ENCODE results near the gene MRTFA.
"Not testable (repeated sequence)": the region's sequence is repeated elsewhere in the genome, so short reads cannot be mapped to it uniquely, and the experiment has no call there.

The MRTFA gene

GRCh38 chr22:40554023-40554422 is 82.5 kb downstream of the MRTFA start:
- not testable (repeated sequence) for H3K4me1 ChIP-seq (ENCODE audit: control insufficient read depth, insufficient read depth, low read length, unreplicated experiment); H3K79me2 ChIP-seq (ENCODE audit: control insufficient read depth, insufficient read depth, low read length, unreplicated experiment)

GRCh38 chr22:40553014-40553554 is 83.4 kb downstream of the MRTFA start:
- no peak overlapping the region for H3K27ac ChIP-seq (ENCODE audit: low read depth, low read length)
- no peak overlapping the region for H3K4me3 ChIP-seq (ENCODE audit: low read depth, low read length)

More at GRCh38 chr22:40554023-40554422, 82.5 kb downstream of the MRTFA start:
- H3K36me3 ChIP-seq (ENCODE audit: insufficient read depth, low read length); H3K27me3 ChIP-seq (ENCODE audit: insufficient read depth, low read length); H3K27ac ChIP-seq (ENCODE audit: low read depth, low read length); H2AFZ ChIP-seq (ENCODE audit: low read length, unreplicated experiment); H3K4me3 ChIP-seq (ENCODE audit: low read depth, low read length): not testable (repeated sequence)

GRCh38 chr22:40552070-40552469 is 84.4 kb downstream of the MRTFA start:
- Histone ChIP-seq H3K4me1 (ENCODE audit: control insufficient read depth, insufficient read depth, low read length, unreplicated experiment) (no peaks in the 10 kb centered on the region), H3K27me3 (ENCODE audit: insufficient read depth, low read length) (no peaks in the 10 kb centered on the region), H3K4me3 (ENCODE audit: low read depth, low read length) (no peak overlapping the region), H3K27ac (ENCODE audit: low read depth, low read length) (no peak overlapping the region), H3K36me3 (ENCODE audit: insufficient read depth, low read length) (no peaks in the 10 kb centered on the region), H3K79me2 (ENCODE audit: control insufficient read depth, insufficient read depth, low read length, unreplicated experiment) (no peaks in the 10 kb centered on the region), H2AFZ (ENCODE audit: low read length, unreplicated experiment) (no peak overlapping the region)

More at GRCh38 chr22:40553014-40553554, 83.4 kb downstream of the MRTFA start:
- Histone ChIP-seq H2AFZ (ENCODE audit: low read length, unreplicated experiment) (no peak overlapping the region), H3K79me2 (ENCODE audit: control insufficient read depth, insufficient read depth, low read length, unreplicated experiment) (no peaks in the 10 kb centered on the region), H3K36me3 (ENCODE audit: insufficient read depth, low read length) (no peaks in the 10 kb centered on the region), H3K4me1 (ENCODE audit: control insufficient read depth, insufficient read depth, low read length, unreplicated experiment) (no peaks in the 10 kb centered on the region), H3K27me3 (ENCODE audit: insufficient read depth, low read length) (no peaks in the 10 kb centered on the region)

GRCh38 chr22:40547729-40548143 is 88.8 kb downstream of the MRTFA start:
- Histone ChIP-seq H3K36me3 (ENCODE audit: insufficient read depth, low read length) (no peaks in the 10 kb centered on the region), H3K4me3 (ENCODE audit: low read depth, low read length) (no peak overlapping the region), H3K27me3 (ENCODE audit: insufficient read depth, low read length) (no peaks in the 10 kb centered on the region), H3K79me2 (ENCODE audit: control insufficient read depth, insufficient read depth, low read length, unreplicated experiment) (peaks cover 5% of the 10 kb centered on the region), H3K4me1 (ENCODE audit: control insufficient read depth, insufficient read depth, low read length, unreplicated experiment) (peaks cover 6% of the 10 kb centered on the region), H2AFZ (ENCODE audit: low read length, unreplicated experiment) (no peak overlapping the region), H3K27ac (ENCODE audit: low read depth, low read length) (no peak overlapping the region)

- Histone ChIP-seq H3K27me3 (ENCODE audit: insufficient read depth, low read length) (no peaks in the 10 kb centered on the region), H3K4me1 (ENCODE audit: control insufficient read depth, insufficient read depth, low read length, unreplicated experiment) (peaks cover 10% of the 10 kb centered on the region), H2AFZ (ENCODE audit: low read length, unreplicated experiment) (no peak overlapping the region), H3K79me2 (ENCODE audit: control insufficient read depth, insufficient read depth, low read length, unreplicated experiment) (peaks cover 8% of the 10 kb centered on the region), H3K4me3 (ENCODE audit: low read depth, low read length) (no peak overlapping the region), H3K27ac (ENCODE audit: low read depth, low read length) (no peak overlapping the region), H3K36me3 (ENCODE audit: insufficient read depth, low read length) (no peaks in the 10 kb centered on the region)
Measured at GRCh38 chr22:40544758-40545157, 91.8 kb downstream of the MRTFA start.

- no peaks in the 10 kb centered on the region for H3K27me3 ChIP-seq (ENCODE audit: insufficient read depth, low read length)
- no peak overlapping the region for H2AFZ ChIP-seq (ENCODE audit: low read length, unreplicated experiment)
- H3K4me1 ChIP-seq (ENCODE audit: control insufficient read depth, insufficient read depth, low read length, unreplicated experiment): peaks cover 10% of the 10 kb centered on the region
- peaks cover 8% of the 10 kb centered on the region for H3K79me2 ChIP-seq (ENCODE audit: control insufficient read depth, insufficient read depth, low read length, unreplicated experiment)
- H3K27ac ChIP-seq (ENCODE audit: low read depth, low read length): peak overlapping the region; percentile 47; the same call in 1 of the 2 replicates
- peak overlapping the region; percentile 15; the same call in 1 of the 2 replicates for H3K4me3 ChIP-seq (ENCODE audit: low read depth, low read length)
- H3K36me3 ChIP-seq (ENCODE audit: insufficient read depth, low read length): no peaks in the 10 kb centered on the region
Measured at GRCh38 chr22:40542821-40543540, 93.5 kb downstream of the MRTFA start.

GRCh38 chr22:40541300-40541699 is 95.2 kb downstream of the MRTFA start:
- Histone ChIP-seq H2AFZ (ENCODE audit: low read length, unreplicated experiment) (no peak overlapping the region), H3K79me2 (ENCODE audit: control insufficient read depth, insufficient read depth, low read length, unreplicated experiment) (peaks cover 8% of the 10 kb centered on the region), H3K36me3 (ENCODE audit: insufficient read depth, low read length) (no peaks in the 10 kb centered on the region), H3K4me1 (ENCODE audit: control insufficient read depth, insufficient read depth, low read length, unreplicated experiment) (peaks cover 10% of the 10 kb centered on the region), H3K4me3 (ENCODE audit: low read depth, low read length) (no peak overlapping the region), H3K27ac (ENCODE audit: low read depth, low read length) (no peak overlapping the region), H3K27me3 (ENCODE audit: insufficient read depth, low read length) (no peaks in the 10 kb centered on the region)

- H3K36me3 ChIP-seq (ENCODE audit: insufficient read depth, low read length): no peaks in the 10 kb centered on the region
- H2AFZ ChIP-seq (ENCODE audit: low read length, unreplicated experiment): no peak overlapping the region
- H3K4me3 ChIP-seq (ENCODE audit: low read depth, low read length): no peak overlapping the region
- H3K27me3 ChIP-seq (ENCODE audit: insufficient read depth, low read length): no peaks in the 10 kb centered on the region
- H3K27ac ChIP-seq (ENCODE audit: low read depth, low read length): no peak overlapping the region
- H3K79me2 ChIP-seq (ENCODE audit: control insufficient read depth, insufficient read depth, low read length, unreplicated experiment): peaks cover 8% of the 10 kb centered on the region
- peaks cover 14% of the 10 kb centered on the region for H3K4me1 ChIP-seq (ENCODE audit: control insufficient read depth, insufficient read depth, low read length, unreplicated experiment)
Measured at GRCh38 chr22:40540265-40540664, 96.3 kb downstream of the MRTFA start.

GRCh38 chr22:40536149-40536548 is 100.4 kb downstream of the MRTFA start:
- not testable (repeated sequence) for H3K27ac ChIP-seq (ENCODE audit: low read depth, low read length); H3K4me3 ChIP-seq (ENCODE audit: low read depth, low read length); H3K27me3 ChIP-seq (ENCODE audit: insufficient read depth, low read length); H2AFZ ChIP-seq (ENCODE audit: low read length, unreplicated experiment); H3K36me3 ChIP-seq (ENCODE audit: insufficient read depth, low read length)
- Histone ChIP-seq H3K4me1 (ENCODE audit: control insufficient read depth, insufficient read depth, low read length, unreplicated experiment) (peaks cover 41% of the 10 kb centered on the region), H3K79me2 (ENCODE audit: control insufficient read depth, insufficient read depth, low read length, unreplicated experiment) (peaks cover 25% of the 10 kb centered on the region)

GRCh38 chr22:40535642-40536041 is 100.9 kb downstream of the MRTFA start:
- peaks cover 41% of the 10 kb centered on the region for H3K4me1 ChIP-seq (ENCODE audit: control insufficient read depth, insufficient read depth, low read length, unreplicated experiment)
- no peak overlapping the region for H2AFZ ChIP-seq (ENCODE audit: low read length, unreplicated experiment)
- H3K27ac ChIP-seq (ENCODE audit: low read depth, low read length): peak overlapping the region; percentile 80
- no peaks in the 10 kb centered on the region for H3K36me3 ChIP-seq (ENCODE audit: insufficient read depth, low read length)
- peaks cover 28% of the 10 kb centered on the region for H3K79me2 ChIP-seq (ENCODE audit: control insufficient read depth, insufficient read depth, low read length, unreplicated experiment)
- no peaks in the 10 kb centered on the region for H3K27me3 ChIP-seq (ENCODE audit: insufficient read depth, low read length)
- no peak overlapping the region for H3K4me3 ChIP-seq (ENCODE audit: low read depth, low read length)

GRCh38 chr22:40535189-40535512 is 101.4 kb downstream of the MRTFA start:
- peaks cover 28% of the 10 kb centered on the region for H3K79me2 ChIP-seq (ENCODE audit: control insufficient read depth, insufficient read depth, low read length, unreplicated experiment)
- H3K4me3 ChIP-seq (ENCODE audit: low read depth, low read length): no peak overlapping the region
- peaks cover 41% of the 10 kb centered on the region for H3K4me1 ChIP-seq (ENCODE audit: control insufficient read depth, insufficient read depth, low read length, unreplicated experiment)
- H3K27me3 ChIP-seq (ENCODE audit: insufficient read depth, low read length): no peaks in the 10 kb centered on the region
- H3K36me3 ChIP-seq (ENCODE audit: insufficient read depth, low read length): no peaks in the 10 kb centered on the region
- peak overlapping the region; percentile 80 for H3K27ac ChIP-seq (ENCODE audit: low read depth, low read length)
- H2AFZ ChIP-seq (ENCODE audit: low read length, unreplicated experiment): no peak overlapping the region

Measured in ACC112 (cell line).